ENCODE measurements around the gene CPNE2. TPM values are rescaled to one million over a fixed set of nuclear protein-coding genes. Genes with fewer than 3 reads are reported as not detected.

CPNE2 gene
- total RNA-seq, 4 donors from 2014 or later: 27.4 to 56.5 (median 40.7) TPM

GRCh38 chr16:57179215-57179828 is 86.9 kb downstream of the CPNE2 start:
- no peak for TF ChIP-seq CTCF (IDR thresholded peaks at IDR 0.05; ENCODE audit: low read depth)

DNA sequence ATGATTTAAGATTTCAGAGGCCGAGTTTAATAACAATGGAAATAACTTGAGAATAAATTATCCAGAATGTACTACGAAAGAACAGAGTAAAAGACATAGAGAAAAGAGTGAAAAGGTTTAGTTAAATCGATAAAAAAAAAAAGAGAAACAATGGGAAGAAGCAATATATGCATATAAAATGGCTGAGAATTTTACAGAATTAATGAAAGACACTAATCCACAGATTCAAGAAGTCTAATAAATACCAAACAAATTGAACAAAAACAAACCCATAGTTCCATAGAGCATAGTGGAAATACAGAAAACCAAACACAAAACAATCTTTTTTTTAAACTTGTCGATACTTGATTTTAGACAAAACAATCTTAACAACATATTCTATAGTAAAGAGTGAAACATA is 91.7 kb downstream of the CPNE2 start:
- no peak for TF ChIP-seq CTCF (IDR thresholded peaks at IDR 0.05; ENCODE audit: low read depth)

DNA sequence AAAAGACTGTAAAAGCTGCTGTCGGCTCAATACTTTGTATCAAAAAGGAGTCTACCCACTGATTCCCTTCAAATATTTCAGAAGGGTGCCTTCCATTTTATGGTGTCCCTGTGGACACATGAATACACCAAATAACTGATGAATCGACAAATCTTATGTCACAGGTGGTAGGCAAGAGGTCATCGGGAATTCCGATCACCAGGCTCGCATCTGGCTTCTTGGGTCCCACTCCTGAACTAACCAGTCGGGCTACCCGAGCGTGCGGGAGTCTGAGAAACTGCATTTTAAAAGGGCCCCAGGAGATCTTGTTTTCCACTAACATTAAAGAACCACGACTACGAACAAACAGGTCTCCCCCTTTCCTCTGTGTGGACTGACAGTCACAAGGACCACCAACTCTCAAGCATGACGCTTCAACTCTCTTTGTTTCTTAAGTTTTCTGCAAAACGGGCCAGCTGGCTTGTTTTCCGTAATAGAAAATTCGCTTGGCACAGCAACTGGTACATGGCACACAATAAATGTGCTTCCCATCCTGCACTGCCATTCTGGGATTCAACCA is 92.6 kb downstream of the CPNE2 start:
- TF ChIP-seq CTCF (IDR thresholded peaks at IDR 0.05; ENCODE audit: low read depth): no peak

DNA sequence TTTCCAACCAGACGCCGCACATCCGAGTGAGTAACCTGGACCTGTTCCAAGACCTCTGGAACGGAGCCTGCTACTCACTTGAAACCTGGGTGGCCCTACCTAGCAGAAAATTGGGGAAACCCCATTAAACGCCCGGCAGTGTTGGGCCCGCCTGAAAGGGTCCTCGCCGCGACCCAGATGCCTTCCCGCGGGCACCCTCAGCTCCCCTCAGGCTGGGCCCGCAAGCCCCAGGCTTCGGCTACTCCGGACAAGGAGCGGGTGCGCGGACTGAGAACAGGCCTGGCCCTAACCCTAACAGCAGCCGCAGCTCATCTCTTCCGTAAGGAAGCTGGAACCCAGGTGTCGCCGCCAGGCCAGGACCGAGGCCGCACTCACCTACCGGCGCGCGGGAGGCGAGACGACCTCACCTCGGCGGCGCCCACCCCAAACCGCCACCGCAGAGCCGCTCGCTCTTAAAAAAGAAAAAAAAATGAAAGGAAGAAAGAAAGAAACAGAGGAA is 93.1 kb downstream of the CPNE2 start:
- TF ChIP-seq CTCF (IDR thresholded peaks at IDR 0.05; ENCODE audit: low read depth): no peak

DNA sequence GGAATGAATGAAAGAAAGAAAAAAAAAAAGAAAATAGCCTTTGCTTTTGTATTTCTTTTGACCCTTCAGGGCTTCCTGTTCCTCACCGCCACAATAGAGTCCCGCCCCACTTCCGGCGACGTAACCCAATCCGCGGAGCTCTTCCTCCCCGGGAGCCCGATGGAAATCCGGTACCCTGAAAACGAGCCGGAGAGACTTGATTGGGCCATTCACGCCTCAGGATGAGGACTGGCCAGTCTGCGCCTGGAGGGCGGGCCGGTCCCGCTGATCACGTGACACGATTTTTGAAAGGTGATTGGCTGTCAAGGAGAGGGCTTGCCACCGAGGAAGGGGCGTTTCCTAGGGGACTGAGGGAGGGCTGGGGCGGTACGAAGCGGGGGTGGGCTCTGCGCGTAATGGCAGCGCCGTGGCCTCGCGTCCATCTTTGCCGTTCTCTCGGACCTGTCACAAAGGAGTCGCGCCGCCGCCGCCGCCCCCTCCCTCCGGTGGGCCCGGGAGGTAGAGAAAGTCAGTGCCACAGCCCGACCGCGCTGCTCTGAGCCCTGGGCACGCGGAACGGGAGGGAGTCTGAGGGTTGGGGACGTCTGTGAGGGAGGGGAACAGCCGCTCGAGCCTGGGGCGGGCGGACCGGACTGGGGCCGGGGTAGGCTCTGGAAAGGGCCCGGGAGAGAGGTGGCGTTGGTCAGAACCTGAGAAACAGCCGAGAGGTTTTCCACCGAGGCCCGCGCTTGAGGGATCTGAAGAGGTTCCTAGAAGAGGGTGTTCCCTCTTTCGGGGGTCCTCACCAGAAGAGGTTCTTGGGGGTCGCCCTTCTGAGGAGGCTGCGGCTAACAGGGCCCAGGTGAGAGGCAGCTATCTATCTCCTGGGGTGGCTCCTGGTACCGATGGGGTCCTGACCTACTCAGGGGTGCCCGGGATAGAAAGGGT is 93.8 kb downstream of the CPNE2 start, which contains the start of the genes PSME3IP1 and RSPRY1:
Gene PSME3IP1 (minus strand): TSS at position 95 of the 927 bp plus-strand sequence. CDS start 12,185 bp downstream, outside the sequence.
Gene RSPRY1 (plus strand): TSS at position 385 of the 927 bp plus-strand sequence. CDS start 18,330 bp downstream, outside the sequence.
- no peak for TF ChIP-seq CTCF (IDR thresholded peaks at IDR 0.05; ENCODE audit: low read depth)

DNA sequence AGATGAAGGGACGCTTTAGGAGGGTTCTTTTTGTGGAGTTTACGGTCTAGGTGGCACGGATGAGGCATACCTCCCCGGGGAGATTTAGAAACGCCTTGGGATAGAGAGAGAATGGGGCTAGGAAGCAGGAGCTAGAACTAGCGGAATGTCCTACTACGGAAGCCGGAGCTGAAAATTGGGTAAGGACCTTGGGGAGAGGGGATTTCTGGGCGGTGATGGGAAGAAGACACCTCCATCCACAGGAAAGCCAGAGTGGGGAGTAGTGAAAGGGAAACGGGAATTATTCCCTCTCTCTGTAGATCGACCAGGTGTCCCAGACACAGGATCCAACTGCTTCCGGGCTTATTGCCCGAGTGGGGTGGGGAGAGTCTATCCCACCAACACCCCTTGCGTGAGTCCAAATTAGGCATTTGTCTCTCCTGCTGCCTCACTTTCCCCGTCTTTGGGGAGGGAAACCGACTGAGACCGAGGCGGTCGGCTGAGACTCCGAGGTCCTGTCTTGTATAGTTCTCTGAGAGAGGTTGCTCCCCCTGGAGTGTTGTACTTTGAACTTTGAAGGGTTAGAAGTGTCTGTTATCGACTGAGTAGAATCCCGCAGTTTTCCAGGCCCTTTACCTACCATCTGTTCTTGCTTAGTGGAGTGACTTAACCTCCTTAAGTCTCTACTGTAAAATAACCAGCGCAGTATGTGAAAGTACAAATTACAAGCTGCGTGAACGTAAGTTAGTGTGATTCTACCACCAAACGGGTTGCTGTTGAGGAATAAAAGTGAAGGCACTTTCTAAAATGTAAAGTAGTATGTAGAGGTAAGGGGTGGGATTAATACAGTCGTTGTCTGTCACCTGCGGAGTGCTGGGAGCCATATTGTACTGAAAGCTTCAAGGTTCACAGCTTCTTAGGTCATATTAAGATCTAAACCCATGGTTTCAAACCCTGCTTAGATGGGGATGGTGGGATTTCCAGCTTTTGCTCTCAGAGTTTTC is 94.8 kb downstream of the CPNE2 start:
- TF ChIP-seq CTCF (IDR thresholded peaks at IDR 0.05; ENCODE audit: low read depth): no peak

Data from subcutaneous adipose tissue (tissue), 4 donors.